Measurements from ENCODE around the gene SF1. TPM values are rescaled to one million over a fixed set of nuclear protein-coding genes. Genes with fewer than 3 reads are reported as not detected.

SF1 gene
- total and polyA plus RNA-seq, 9 of the 15 experiments (the other 6 are each of a cell fraction or from before 2014, with no cell fraction given) = 13.1 to 334 (median 111) TPM

GRCh38 chr11:64753019-64753379 lies 25.3 kb downstream of the SF1 start:
- ChIA-PET CTCF (ENCODE audit: low intra/inter-chr PET ratio) (no interaction called here), POLR2A (interaction anchor here (0.5 to 2.1 kb wide), 3 partner anchors 9 to 571 kb away, joined by 3 to 6 read pairs (median 3); no protein-coding TSS in a partner anchor)
- in situ Hi-C loops (cut with MboI) = no loop called here
- no peaks in the 10 kb centered on the region for H4K20me1 ChIP-seq (replicated peaks; ENCODE audit: control insufficient read depth, insufficient read depth, low read length)
- no peaks in the 10 kb centered on the region for H3K36me3 ChIP-seq (ENCODE audit: control insufficient read depth, insufficient read depth, low read length)
- H3K9me3 ChIP-seq (replicated peaks; ENCODE audit: control insufficient read depth, insufficient read depth, low read depth, low read length) = no peaks in the 10 kb centered on the region
- H3K79me2 ChIP-seq (ENCODE audit: control insufficient read depth, insufficient read depth, low read length) = no peaks in the 10 kb centered on the region
- DNase-seq (ENCODE audit: extremely low read depth in 1 of 4, low spot score in 3 of 4) = no peak
- WGBS (ENCODE audit: insufficient coverage, low coverage, missing lambda C conversion rate) = 80% methylated on average over 7 of the region's 7 CpGs
- TF ChIP-seq GATA2 (CRISPR knock-in tag; IDR thresholded peaks at IDR 0.05) = no peak
- TF ChIP-seq, protein P1, sequence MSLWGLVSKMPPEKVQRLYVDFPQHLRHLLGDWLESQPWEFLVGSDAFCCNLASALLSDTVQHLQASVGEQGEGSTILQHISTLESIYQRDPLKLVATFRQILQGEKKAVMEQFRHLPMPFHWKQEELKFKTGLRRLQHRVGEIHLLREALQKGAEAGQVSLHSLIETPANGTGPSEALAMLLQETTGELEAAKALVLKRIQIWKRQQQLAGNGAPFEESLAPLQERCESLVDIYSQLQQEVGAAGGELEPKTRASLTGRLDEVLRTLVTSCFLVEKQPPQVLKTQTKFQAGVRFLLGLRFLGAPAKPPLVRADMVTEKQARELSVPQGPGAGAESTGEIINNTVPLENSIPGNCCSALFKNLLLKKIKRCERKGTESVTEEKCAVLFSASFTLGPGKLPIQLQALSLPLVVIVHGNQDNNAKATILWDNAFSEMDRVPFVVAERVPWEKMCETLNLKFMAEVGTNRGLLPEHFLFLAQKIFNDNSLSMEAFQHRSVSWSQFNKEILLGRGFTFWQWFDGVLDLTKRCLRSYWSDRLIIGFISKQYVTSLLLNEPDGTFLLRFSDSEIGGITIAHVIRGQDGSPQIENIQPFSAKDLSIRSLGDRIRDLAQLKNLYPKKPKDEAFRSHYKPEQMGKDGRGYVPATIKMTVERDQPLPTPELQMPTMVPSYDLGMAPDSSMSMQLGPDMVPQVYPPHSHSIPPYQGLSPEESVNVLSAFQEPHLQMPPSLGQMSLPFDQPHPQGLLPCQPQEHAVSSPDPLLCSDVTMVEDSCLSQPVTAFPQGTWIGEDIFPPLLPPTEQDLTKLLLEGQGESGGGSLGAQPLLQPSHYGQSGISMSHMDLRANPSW (CRISPR knock-in tag; IDR thresholded peaks at IDR 0.05) = 0 out of 2 replicates have a peak, but pooled peaks have one; percentile 47
- H3K4me3 ChIP-seq = no peak overlapping the region
- peaks cover 11 to 43% of the 10 kb centered on the region in 2 experiments for H3K4me1 ChIP-seq (replicated peaks in 1 of 2; ENCODE audit: control insufficient read depth in 2 of 2, insufficient read depth in 2 of 2, low read length in 2 of 2)
- no peak overlapping the region for H2AFZ ChIP-seq (ENCODE audit: low read depth, low read length)
- intact Hi-C loops (cut with micrococcal nuclease) = no loop called here
- ATAC-seq = no peak
- no peaks in the 10 kb centered on the region for H3K27me3 ChIP-seq (ENCODE audit: control insufficient read depth in 2 of 2, insufficient read depth in 2 of 2, low read length in 2 of 2)
- no peak overlapping the region for H3K4me2 ChIP-seq (ENCODE audit: insufficient read depth, low read length)
- H3K9me1 ChIP-seq (ENCODE audit: control insufficient read depth, insufficient read depth, low read length) = no peaks in the 10 kb centered on the region
- no TSS peak for BruUV-seq (replicated peaks)
- H3K9ac ChIP-seq (ENCODE audit: insufficient read depth in 1 of 2, low read depth in 2 of 2, low read length in 2 of 2) = peak overlapping the region in 1 of 2 experiments; percentile 66; a peak in 1 of 4 replicates
- H3K27ac ChIP-seq (ENCODE audit: extremely low read depth, low read depth, low read length) = no peak overlapping the region; the same call in 2 of the 3 replicates
- FAIRE-seq = no peak

Data from K562 (cell line).